ENCODE measurements around the gene CALN1.

CALN1 gene

GRCh38 chr7:72183835-72184234, 228.3 kb downstream of the CALN1 start:
- DNase-seq (ENCODE audit: low read depth): no peak

- no peak for DNase-seq (ENCODE audit: low read depth)
These were observed 230.1 kb downstream of the CALN1 start for GRCh38 chr7:72182036-72182435.

- DNase-seq (ENCODE audit: low read depth): no peak
These were observed 235.3 kb downstream of the CALN1 start for GRCh38 chr7:72176875-72177274.

- no peak for DNase-seq (ENCODE audit: low read depth)
These were observed 241.7 kb downstream of the CALN1 start for GRCh38 chr7:72170475-72170874.

- DNase-seq (ENCODE audit: low read depth): no peak
These were observed 248.9 kb downstream of the CALN1 start for GRCh38 chr7:72163271-72163670.

GRCh38 chr7:72161534-72161933, 250.6 kb downstream of the CALN1 start:
- DNase-seq (ENCODE audit: low read depth): no peak

- DNase-seq (ENCODE audit: low read depth): no peak
These were observed 252.2 kb downstream of the CALN1 start for GRCh38 chr7:72159911-72160310.

GRCh38 chr7:72156671-72157070, 255.5 kb downstream of the CALN1 start:
- DNase-seq (ENCODE audit: low read depth): no peak

- no peak for DNase-seq (ENCODE audit: low read depth)
These were observed 259.0 kb downstream of the CALN1 start for GRCh38 chr7:72153132-72153512.

- DNase-seq (ENCODE audit: low read depth): no peak
These were observed 259.7 kb downstream of the CALN1 start for GRCh38 chr7:72152161-72153131.

GRCh38 chr7:72140566-72140965, 271.6 kb downstream of the CALN1 start:
- DNase-seq (ENCODE audit: low read depth): no peak

GRCh38 chr7:72127136-72127535, 285.0 kb downstream of the CALN1 start:
- DNase-seq (ENCODE audit: low read depth): no peak

- no peak for DNase-seq (ENCODE audit: low read depth)
These were observed 288.2 kb downstream of the CALN1 start for GRCh38 chr7:72123913-72124312.

- DNase-seq (ENCODE audit: low read depth): no peak
These were observed 293.8 kb downstream of the CALN1 start for GRCh38 chr7:72118366-72118765.

- DNase-seq (ENCODE audit: low read depth): no peak
These were observed 298.0 kb downstream of the CALN1 start for GRCh38 chr7:72114129-72114528.

GRCh38 chr7:72112992-72113391, 299.1 kb downstream of the CALN1 start:
- DNase-seq (ENCODE audit: low read depth): no peak

GRCh38 chr7:72112530-72112929, 299.6 kb downstream of the CALN1 start:
- DNase-seq (ENCODE audit: low read depth): no peak

GRCh38 chr7:72111086-72111485, 301.1 kb downstream of the CALN1 start:
- DNase-seq (ENCODE audit: low read depth): no peak

GRCh38 chr7:72109566-72109965, 302.6 kb downstream of the CALN1 start:
- no peak for DNase-seq (ENCODE audit: low read depth)

- no peak for DNase-seq (ENCODE audit: low read depth)
These were observed 305.7 kb downstream of the CALN1 start for GRCh38 chr7:72106405-72106804.

GRCh38 chr7:72101444-72101843, 310.7 kb downstream of the CALN1 start:
- no peak for DNase-seq (ENCODE audit: low read depth)

GRCh38 chr7:72099784-72100183, 312.4 kb downstream of the CALN1 start:
- peak; percentile 43 for DNase-seq (ENCODE audit: low read depth)

- peak; percentile 59 for DNase-seq (ENCODE audit: low read depth)
These were observed 313.1 kb downstream of the CALN1 start for GRCh38 chr7:72098807-72099580.

Measured in stromal cell of bone marrow (primary cell).